Neuron (in vitro differentiated cells): ENCODE results near the gene SAE1.
A peak's percentile ranks its signal among the peaks of the same experiment; 100 is the strongest.
"Not testable (repeated sequence)": the region's sequence is repeated elsewhere in the genome, so short reads cannot be mapped to it uniquely, and the experiment has no call there.

Experiments used
- H2AFZ ChIP-seq: one replicate; pipeline ENCODE4 v1.6.1; 2013; ENCODE audit warnings: low read depth, mild to moderate bottlenecking, inconsistent platforms, low read length, moderate library complexity
- H3K27me3 ChIP-seq: one replicate; pipeline ENCODE4 v1.6.1; 2013; ENCODE audit warnings: low read length; ENCODE audit not compliant: insufficient read depth
- H3K36me3 ChIP-seq: one replicate; pipeline ENCODE4 v1.6.1; 2013; ENCODE audit warnings: low read length; ENCODE audit not compliant: insufficient read depth
- H3K4me1 ChIP-seq: one replicate; pipeline ENCODE4 v1.6.1; 2013; ENCODE audit warnings: low read length; ENCODE audit not compliant: insufficient read depth
- H3K4me3 ChIP-seq: 2 replicates; pipeline ENCODE4 v1.5.1; 2013; ENCODE audit warnings: mild to moderate bottlenecking, low read length, moderate library complexity
- H3K9me3 ChIP-seq: one replicate; pipeline ENCODE4 v1.6.1; 2013; ENCODE audit warnings: low read length

SAE1 gene

GRCh38 chr19:47239610-47240296 is 109.1 kb downstream of the SAE1 start:
- Histone ChIP-seq H3K36me3 (no peaks in the 10 kb centered on the region), H3K4me1 (peaks cover 39% of the 10 kb centered on the region), H3K9me3 (no peaks in the 10 kb centered on the region), H2AFZ (no peak overlapping the region), H3K27me3 (no peaks in the 10 kb centered on the region), H3K4me3 (peak overlapping the region; percentile 44)

- no peak overlapping the region for H2AFZ ChIP-seq
- no peaks in the 10 kb centered on the region for H3K27me3 ChIP-seq
- H3K4me3 ChIP-seq, result peak overlapping the region; percentile 44
- H3K4me1 ChIP-seq, result peaks cover 39% of the 10 kb centered on the region
- H3K9me3 ChIP-seq, result no peaks in the 10 kb centered on the region
- no peaks in the 10 kb centered on the region for H3K36me3 ChIP-seq
Observed at GRCh38 chr19:47240556-47240955, 109.9 kb downstream of the SAE1 start.

GRCh38 chr19:47240996-47241918 is 110.6 kb downstream of the SAE1 start:
- H2AFZ ChIP-seq, result no peak overlapping the region
- H3K9me3 ChIP-seq, result no peaks in the 10 kb centered on the region
- H3K4me1 ChIP-seq, result peaks cover 39% of the 10 kb centered on the region
- H3K4me3 ChIP-seq, result no peak overlapping the region
- no peaks in the 10 kb centered on the region for H3K36me3 ChIP-seq
- no peaks in the 10 kb centered on the region for H3K27me3 ChIP-seq

DNA sequence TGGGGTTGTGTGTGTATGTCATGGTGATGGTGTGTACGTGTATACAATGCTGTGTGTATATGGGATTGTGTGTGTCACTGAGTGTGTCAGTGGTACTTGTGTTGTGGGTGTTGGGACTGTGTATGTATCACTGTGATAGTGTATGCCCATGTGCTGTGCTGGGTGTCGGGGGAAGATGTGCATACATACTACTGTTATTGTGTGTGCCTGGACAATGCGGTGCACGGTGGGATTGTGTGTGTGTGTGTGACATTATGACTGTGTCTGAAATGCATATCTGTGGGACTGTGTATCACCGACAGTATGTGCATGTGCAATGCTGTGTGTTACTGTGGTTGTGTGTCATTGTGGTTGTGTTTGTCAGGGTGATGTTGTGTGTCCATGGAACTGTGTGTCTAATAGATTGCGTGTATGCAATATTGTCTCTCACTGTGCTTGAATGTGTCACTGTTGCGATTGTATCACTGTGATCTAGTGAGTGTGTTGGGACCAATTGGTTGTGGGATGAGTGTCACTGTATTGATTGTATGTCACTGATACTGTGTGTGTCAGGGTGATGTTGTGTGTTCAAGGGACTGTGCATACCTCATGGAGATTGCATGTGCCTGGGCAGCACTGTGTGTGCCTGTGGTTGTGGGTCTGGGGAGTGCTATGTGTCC is 111.4 kb downstream of the SAE1 start:
- Histone ChIP-seq H3K9me3 (no peaks in the 10 kb centered on the region), H2AFZ (no peak overlapping the region), H3K4me3 (no peak overlapping the region), H3K27me3 (no peaks in the 10 kb centered on the region), H3K4me1 (peaks cover 39% of the 10 kb centered on the region), H3K36me3 (no peaks in the 10 kb centered on the region)

DNA sequence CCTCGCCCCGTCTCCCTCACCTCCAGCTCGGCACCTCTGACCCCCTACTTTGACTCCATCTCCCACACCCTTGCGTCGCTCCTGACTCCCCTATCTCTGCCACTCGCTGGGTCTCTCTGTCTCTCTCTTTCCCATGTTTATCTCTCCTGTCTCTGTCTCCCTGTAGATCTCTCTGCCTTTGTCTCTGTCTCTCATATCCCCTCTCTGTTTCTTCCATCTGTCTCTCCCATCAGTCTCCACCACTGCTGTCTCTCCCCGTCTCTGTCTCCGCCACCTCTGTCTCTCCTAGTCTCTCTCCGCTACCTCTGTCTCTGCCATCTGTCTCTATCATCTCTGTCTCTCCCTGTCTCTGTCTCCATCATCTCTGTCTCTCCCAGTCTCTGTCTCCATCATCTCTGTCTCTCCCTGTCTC is 112.7 kb downstream of the SAE1 start:
- Histone ChIP-seq H3K4me3 (peak overlapping the region; percentile 35), H3K27me3 (no peaks in the 10 kb centered on the region), H2AFZ (no peak overlapping the region), H3K4me1 (peaks cover 39% of the 10 kb centered on the region), H3K36me3 (no peaks in the 10 kb centered on the region), H3K9me3 (no peaks in the 10 kb centered on the region)

- H2AFZ ChIP-seq, result no peak overlapping the region
- H3K4me3 ChIP-seq, result peak overlapping the region; percentile 35
- peaks cover 34% of the 10 kb centered on the region for H3K4me1 ChIP-seq
- no peaks in the 10 kb centered on the region for H3K27me3 ChIP-seq
- no peaks in the 10 kb centered on the region for H3K36me3 ChIP-seq
- no peaks in the 10 kb centered on the region for H3K9me3 ChIP-seq
Observed at GRCh38 chr19:47243776-47244547, 113.3 kb downstream of the SAE1 start.

DNA sequence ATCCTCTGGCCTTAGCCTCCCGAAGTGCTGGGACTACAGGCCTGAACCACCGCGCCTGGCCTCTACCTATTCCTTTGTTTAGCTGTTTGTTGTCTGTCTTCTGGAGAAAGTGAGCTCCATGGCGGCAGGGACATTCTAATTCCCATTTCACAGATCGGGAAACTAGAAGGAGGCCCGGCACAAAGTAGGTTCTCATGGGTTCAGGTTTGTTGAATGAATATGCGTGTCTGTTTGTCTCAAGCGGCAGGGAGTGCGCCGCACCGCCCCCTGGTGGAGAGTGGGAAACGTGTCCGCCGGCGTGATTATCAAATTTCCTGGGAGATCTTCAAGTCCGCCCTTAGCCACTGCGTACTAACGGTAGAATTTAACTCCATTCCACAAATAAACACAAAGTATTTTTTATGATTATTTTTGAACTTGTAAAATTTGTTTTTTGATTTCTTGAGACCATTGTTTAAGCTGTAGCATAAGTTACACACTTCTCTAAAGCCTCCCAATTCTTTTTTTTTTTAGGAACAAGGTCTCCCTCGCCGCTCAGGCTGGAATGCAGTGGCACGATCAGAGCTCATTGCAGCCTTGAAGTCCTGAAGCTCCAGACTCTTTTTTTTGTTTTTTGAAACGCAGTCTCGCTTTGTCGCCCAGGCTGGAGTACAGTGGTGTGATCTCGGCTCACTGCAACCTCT is 116.8 kb downstream of the SAE1 start:
- H3K9me3 ChIP-seq, result no peaks in the 10 kb centered on the region
- no peaks in the 10 kb centered on the region for H3K36me3 ChIP-seq
- no peak overlapping the region for H2AFZ ChIP-seq
- peaks cover 11% of the 10 kb centered on the region for H3K4me1 ChIP-seq
- H3K4me3 ChIP-seq, result no peak overlapping the region
- no peaks in the 10 kb centered on the region for H3K27me3 ChIP-seq

GRCh38 chr19:47253016-47253415 is 122.4 kb downstream of the SAE1 start:
- H2AFZ ChIP-seq, result not testable (repeated sequence)

GRCh38 chr19:47253467-47253881 is 122.8 kb downstream of the SAE1 start:
- H2AFZ ChIP-seq, result no peak overlapping the region
- H3K36me3 ChIP-seq, result peaks cover 2% of the 10 kb centered on the region
- no peaks in the 10 kb centered on the region for H3K9me3 ChIP-seq
- no peak overlapping the region for H3K4me3 ChIP-seq
- H3K4me1 ChIP-seq, result peaks cover 10% of the 10 kb centered on the region
- no peaks in the 10 kb centered on the region for H3K27me3 ChIP-seq

More at GRCh38 chr19:47253016-47253415, 122.4 kb downstream of the SAE1 start:
- H3K4me3 ChIP-seq, H3K4me1 ChIP-seq, H3K9me3 ChIP-seq, H3K36me3 ChIP-seq, H3K27me3 ChIP-seq: not testable (repeated sequence)

- no peaks in the 10 kb centered on the region for H3K27me3 ChIP-seq
- H3K4me1 ChIP-seq, result peaks cover 11% of the 10 kb centered on the region
- H3K36me3 ChIP-seq, result peaks cover 7% of the 10 kb centered on the region
- H2AFZ ChIP-seq, result no peak overlapping the region
- H3K4me3 ChIP-seq, result no peak overlapping the region
- no peaks in the 10 kb centered on the region for H3K9me3 ChIP-seq
Observed at GRCh38 chr19:47253970-47254369, 123.3 kb downstream of the SAE1 start.

GRCh38 chr19:47255879-47256692 is 125.5 kb downstream of the SAE1 start, which contains the start of gene CCDC9:
Gene CCDC9, plus strand, starts transcription at chr19:47256525. Its CDS starts 1,876 bp downstream, at chr19:47258401.
- Histone ChIP-seq H3K27me3 (no peaks in the 10 kb centered on the region), H3K4me3 (peak within 1 kb of the TSS; percentile 73), H3K4me1 (peaks cover 11% of the 10 kb centered on the region), H2AFZ (peak within 1 kb of the TSS; percentile 52), H3K9me3 (peaks cover under 1% of the 10 kb centered on the region), H3K36me3 (peaks cover 26% of the 10 kb centered on the region)
